ENCODE measurements around the gene NFAM1. TPM values are rescaled to one million over a fixed set of nuclear protein-coding genes. Genes with fewer than 3 reads are reported as not detected.

NFAM1 gene
- total and polyA plus RNA-seq, 2 donors (not counting 3 experiments of a cell fraction or from before 2014, with no cell fraction given), result not detected

DNA sequence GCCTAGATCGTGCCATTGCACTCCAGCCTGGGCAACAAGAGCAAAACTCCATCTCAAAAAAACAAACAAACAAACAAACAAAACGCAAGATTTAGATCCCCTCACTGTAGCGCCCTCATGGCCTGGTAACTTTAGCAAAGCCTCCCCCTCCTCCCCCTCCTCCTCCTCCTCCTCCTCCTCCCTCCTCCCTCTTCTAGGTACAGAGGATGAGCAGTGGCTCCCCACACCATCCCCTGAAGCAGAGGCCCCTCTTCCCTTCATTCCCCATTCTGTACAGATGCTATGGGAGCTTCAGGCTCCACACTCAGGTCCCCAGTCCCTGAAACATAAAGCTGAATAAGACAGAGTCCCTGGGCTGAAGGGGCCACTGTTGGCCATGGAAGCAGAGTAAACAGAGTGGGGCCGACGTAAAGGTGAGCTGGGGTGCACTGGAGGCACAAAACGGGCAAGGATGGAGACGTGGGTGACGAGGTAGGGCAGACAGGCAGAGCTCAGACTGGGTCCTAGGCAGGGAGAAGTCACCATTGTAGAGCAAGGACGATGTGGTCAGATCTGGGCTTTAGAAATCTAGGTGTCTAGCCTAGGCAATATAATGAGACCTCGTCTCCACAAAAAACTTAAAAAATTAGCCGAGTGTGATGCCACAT, 19.4 kb upstream of the NFAM1 start:
- Histone ChIP-seq H3K79me2 (ENCODE audit: control insufficient read depth, insufficient read depth, low read length) (no peaks in the 10 kb centered on the region), H3K27ac (ENCODE audit: insufficient read depth, low read depth, low read length) (no peak overlapping the region), H3K27me3 (ENCODE audit: control insufficient read depth in 2 of 2, insufficient read depth in 2 of 2, low read length in 2 of 2) (peaks cover 0 to 4% of the 10 kb centered on the region in 2 experiments), H3K4me3 (replicated peaks in 1 of 3; ENCODE audit: insufficient read depth in 1 of 3, low read depth in 1 of 3, low read length in 3 of 3) (no peak overlapping the region), H3K9ac (replicated peaks; ENCODE audit: extremely low read depth, insufficient read depth, low read length) (no peak overlapping the region), H2AFZ (ENCODE audit: low read depth, low read length) (no peak overlapping the region), H3K9me1 (replicated peaks; ENCODE audit: control insufficient read depth, extremely low read depth, insufficient read depth, low read length) (no peaks in the 10 kb centered on the region), H3K4me1 (ENCODE audit: control insufficient read depth, extremely low read depth, insufficient read depth, low read length) (no peaks in the 10 kb centered on the region), H3K9me3 (replicated peaks; ENCODE audit: control insufficient read depth, insufficient read depth, low read length) (no peaks in the 10 kb centered on the region), H3K4me2 (ENCODE audit: insufficient read depth, low read length) (no peak overlapping the region), H4K20me1 (replicated peaks; ENCODE audit: control insufficient read depth, extremely low read depth, insufficient read depth, low read length) (no peaks in the 10 kb centered on the region), H3K36me3 (ENCODE audit: control insufficient read depth in 2 of 2, extremely low read depth in 1 of 2, insufficient read depth in 2 of 2, low read length in 2 of 2) (no peaks in the 10 kb centered on the region)
- FAIRE-seq (no peak), DNase-seq (ENCODE audit: low read depth, low spot score) (no peak)
- dilution Hi-C loops (cut with MboI; ENCODE audit: extremely low pct_ligation_motif_present, low sequenced_read_pairs) (no loop called here), intact Hi-C loops (cut with micrococcal nuclease) (no loop called here)
- TF ChIP-seq FOS (IDR thresholded peaks at IDR 0.05; ENCODE audit: borderline replicate concordance, insufficient read depth, low read length) (no peak), JUN (IDR thresholded peaks at IDR 0.05; ENCODE audit: borderline replicate concordance, insufficient read depth, insufficient read length, low read depth) (no peak), MYC (IDR thresholded peaks at IDR 0.05; ENCODE audit: low read depth, low read length) (no peak), POLR2AphosphoS5 (IDR thresholded peaks at IDR 0.05; ENCODE audit: insufficient read depth, low read depth, low read length) (no peak), POLR2A (IDR thresholded peaks at IDR 0.05; ENCODE audit: low read depth, low read length) (no peak), GATA2 (IDR thresholded peaks at IDR 0.05; ENCODE audit: insufficient read depth, insufficient read length, low read depth, low read length) (no peak), EZH2 (IDR thresholded peaks at IDR 0.05; ENCODE audit: borderline replicate concordance, low read depth, low read length, severe bottlenecking) (no peak)
- TF ChIP-seq, protein P1, sequence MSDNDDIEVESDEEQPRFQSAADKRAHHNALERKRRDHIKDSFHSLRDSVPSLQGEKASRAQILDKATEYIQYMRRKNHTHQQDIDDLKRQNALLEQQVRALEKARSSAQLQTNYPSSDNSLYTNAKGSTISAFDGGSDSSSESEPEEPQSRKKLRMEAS (IDR thresholded peaks at IDR 0.05; ENCODE audit: insufficient read depth, insufficient read length), result no peak
- TF ChIP-seq, protein P2, sequence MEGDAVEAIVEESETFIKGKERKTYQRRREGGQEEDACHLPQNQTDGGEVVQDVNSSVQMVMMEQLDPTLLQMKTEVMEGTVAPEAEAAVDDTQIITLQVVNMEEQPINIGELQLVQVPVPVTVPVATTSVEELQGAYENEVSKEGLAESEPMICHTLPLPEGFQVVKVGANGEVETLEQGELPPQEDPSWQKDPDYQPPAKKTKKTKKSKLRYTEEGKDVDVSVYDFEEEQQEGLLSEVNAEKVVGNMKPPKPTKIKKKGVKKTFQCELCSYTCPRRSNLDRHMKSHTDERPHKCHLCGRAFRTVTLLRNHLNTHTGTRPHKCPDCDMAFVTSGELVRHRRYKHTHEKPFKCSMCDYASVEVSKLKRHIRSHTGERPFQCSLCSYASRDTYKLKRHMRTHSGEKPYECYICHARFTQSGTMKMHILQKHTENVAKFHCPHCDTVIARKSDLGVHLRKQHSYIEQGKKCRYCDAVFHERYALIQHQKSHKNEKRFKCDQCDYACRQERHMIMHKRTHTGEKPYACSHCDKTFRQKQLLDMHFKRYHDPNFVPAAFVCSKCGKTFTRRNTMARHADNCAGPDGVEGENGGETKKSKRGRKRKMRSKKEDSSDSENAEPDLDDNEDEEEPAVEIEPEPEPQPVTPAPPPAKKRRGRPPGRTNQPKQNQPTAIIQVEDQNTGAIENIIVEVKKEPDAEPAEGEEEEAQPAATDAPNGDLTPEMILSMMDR (IDR thresholded peaks at IDR 0.05; ENCODE audit: extremely low read depth in 1 of 2, insufficient read depth in 1 of 2, low read depth in 1 of 2, low read length in 2 of 2), result no peak
- no TSS peak for BruUV-seq (replicated peaks)
- CTCF ChIA-PET, result interaction anchor here (1.1 to 1.9 kb wide), 3 partner anchors 13 to 361 kb away, joined by 3 to 5 read pairs (median 4); partner anchors contain the start of gene NDUFA6
- POLR2A ChIA-PET, result interaction anchor here (0.7 kb wide), 1 partner anchor 12 kb away, joined by 6 read pairs; no protein-coding TSS in a partner anchor

All from endothelial cell of umbilical vein (primary cell).